Mesenchymal stem cell (in vitro differentiated cells and primary cell): ENCODE measurements around the gene BARX1.

Experiments used
- DNase-seq: peaks from one replicate; pipeline ENCODE4 v3.0.0-alpha.2; 2013
- H2AFZ ChIP-seq: one replicate; pipeline ENCODE4 v1.6.1; 2013; ENCODE audit warnings: low read depth, mild to moderate bottlenecking, control low read depth, inconsistent platforms, low read length, moderate library complexity
- H2AK5ac ChIP-seq: 2 replicates; pipeline ENCODE4 v1.6.1; 2013; ENCODE audit warnings: low read length, moderate library complexity, mild to moderate bottlenecking, inconsistent platforms; ENCODE audit not compliant: severe bottlenecking
- H2BK120ac ChIP-seq: one replicate; pipeline ENCODE4 v1.6.1; 2013; ENCODE audit warnings: low read depth, mild to moderate bottlenecking, inconsistent platforms, low read length, moderate library complexity
- H2BK12ac ChIP-seq, 2 experiments: one replicate each; pipeline ENCODE4 v1.6.1; 2013; ENCODE audit warnings: inconsistent platforms in 2 of 2, low read length in 2 of 2, mild to moderate bottlenecking in 2 of 2, moderate library complexity in 2 of 2, control low read depth in 1 of 2
- H2BK15ac ChIP-seq: one replicate; pipeline ENCODE4 v1.6.1; 2013; ENCODE audit warnings: mild to moderate bottlenecking, low read depth, inconsistent platforms; ENCODE audit not compliant: poor library complexity, severe bottlenecking
- H2BK5ac ChIP-seq: 2 replicates; pipeline ENCODE4 v1.6.1; 2013; ENCODE audit warnings: low read depth, mild to moderate bottlenecking, low read length, control low read depth, inconsistent platforms; ENCODE audit not compliant: poor library complexity, severe bottlenecking
- H3K14ac ChIP-seq, 2 experiments: one replicate each; pipeline ENCODE4 v1.6.1; 2013; ENCODE audit warnings: inconsistent platforms in 2 of 2, low read length in 2 of 2, control low read depth in 1 of 2, mild to moderate bottlenecking in 1 of 2, moderate library complexity in 1 of 2
- H3K18ac ChIP-seq, 2 experiments: one replicate each; pipeline ENCODE4 v1.6.1; 2013; ENCODE audit warnings: inconsistent platforms in 2 of 2, low read length in 2 of 2, control low read depth in 1 of 2, low read depth in 1 of 2, mild to moderate bottlenecking in 1 of 2
- H3K23ac ChIP-seq, 2 experiments: one replicate each; pipeline ENCODE4 v1.6.1; 2013; ENCODE audit warnings: inconsistent platforms in 2 of 2, low read length in 2 of 2, mild to moderate bottlenecking in 2 of 2, moderate library complexity in 2 of 2, control low read depth in 1 of 2
- H3K27ac ChIP-seq: 2 replicates; pipeline ENCODE4 v1.5.1; 2013; ENCODE audit warnings: mild to moderate bottlenecking, moderate library complexity, low read length, control low read depth, inconsistent platforms; ENCODE audit not compliant: poor library complexity, severe bottlenecking
- H3K27me3 ChIP-seq, 2 experiments: 2 replicates each; pipeline versions ENCODE4 v1.6.1 to v1.7.0; 2013; ENCODE audit warnings: low read length in 2 of 2, mild to moderate bottlenecking in 2 of 2, moderate library complexity in 2 of 2, control low read depth in 1 of 2, inconsistent platforms in 1 of 2; ENCODE audit not compliant: control insufficient read depth in 1 of 2, insufficient read depth in 1 of 2
- H3K36me3 ChIP-seq, 2 experiments: 2 replicates each; pipeline versions ENCODE4 v1.6.1 to v1.7.0; 2013; ENCODE audit warnings: low read length in 2 of 2, control low read depth in 1 of 2, inconsistent platforms in 1 of 2, low read depth in 1 of 2, mild to moderate bottlenecking in 1 of 2; ENCODE audit not compliant: insufficient read depth in 2 of 2, control insufficient read depth in 1 of 2
- H3K4ac ChIP-seq, 2 experiments: one replicate each; pipeline ENCODE4 v1.6.1; 2013; ENCODE audit warnings: inconsistent platforms in 2 of 2, low read length in 2 of 2, mild to moderate bottlenecking in 2 of 2, moderate library complexity in 2 of 2, control low read depth in 1 of 2, low read depth in 1 of 2
- H3K4me1 ChIP-seq: 2 replicates; pipeline ENCODE4 v1.6.1; 2013; ENCODE audit warnings: low read depth, low read length, control low read depth; ENCODE audit not compliant: control insufficient read depth, insufficient read depth
- H3K4me2 ChIP-seq: 2 replicates; pipeline ENCODE4 v1.6.1; 2013; ENCODE audit warnings: low read length, mild to moderate bottlenecking, inconsistent platforms; ENCODE audit not compliant: poor library complexity, severe bottlenecking
- H3K4me3 ChIP-seq, 2 experiments: 2 replicates each; pipeline versions ENCODE4 v1.5.1 to v1.7.0; 2013; ENCODE audit warnings: low read length in 2 of 2, mild to moderate bottlenecking in 2 of 2, control low read depth in 1 of 2, low read depth in 1 of 2; ENCODE audit not compliant: insufficient read depth in 1 of 2
- H3K79me1 ChIP-seq: replicated peaks from 2 replicates; pipeline ENCODE4 v1.6.1; 2013; ENCODE audit warnings: mild to moderate bottlenecking, control low read depth, low read length, inconsistent platforms; ENCODE audit not compliant: poor library complexity, severe bottlenecking
- H3K9ac ChIP-seq: 2 replicates; pipeline ENCODE4 v1.7.0; 2013; ENCODE audit warnings: mild to moderate bottlenecking, low read length, moderate library complexity
- H3K9me3 ChIP-seq: 2 replicates; pipeline ENCODE4 v1.7.0; 2013; ENCODE audit warnings: mild to moderate bottlenecking, low read length; ENCODE audit not compliant: control insufficient read depth
- H4K8ac ChIP-seq: one replicate; pipeline ENCODE4 v1.6.1; 2013; ENCODE audit warnings: inconsistent platforms, mild to moderate bottlenecking, low read length, moderate library complexity
- H4K91ac ChIP-seq: one replicate; pipeline ENCODE4 v1.6.1; 2013; ENCODE audit warnings: mild to moderate bottlenecking, low read length, inconsistent platforms
- WGBS: methylation state at CpG from one replicate; pipeline ENCODE4 v1.1.7; 2013; ENCODE audit warnings: mixed read lengths; 5-methylcytosine and 5-hydroxymethylcytosine counted together

BARX1 gene

GRCh38 chr9:93920131-93920800 is 34.9 kb downstream of the BARX1 start:
- WGBS, result 71% methylated on average over 21 of the region's 21 CpGs
- Histone ChIP-seq H3K4me2 (no peak overlapping the region), H3K4me3 (no peak overlapping the region), H2BK5ac (no peak overlapping the region), H3K23ac (no peak overlapping the region), H3K18ac (no peak overlapping the region), H4K91ac (no peak overlapping the region), H4K8ac (no peak overlapping the region), H3K9me3 (no peaks in the 10 kb centered on the region), H2AFZ (no peak overlapping the region), H2BK12ac (no peak overlapping the region), H3K4ac (no peak overlapping the region), H2AK5ac (no peak overlapping the region), H3K79me1 (no peaks in the 10 kb centered on the region), H3K9ac (no peak overlapping the region), H3K36me3 (no peaks in the 10 kb centered on the region), H2BK120ac (no peak overlapping the region), H3K27ac (no peak overlapping the region), H3K14ac (no peak overlapping the region), H2BK15ac (no peak overlapping the region), H3K4me1 (no peaks in the 10 kb centered on the region), H3K27me3 (peaks cover 6 to 8% of the 10 kb centered on the region in 2 experiments)
- no peak for DNase-seq

GRCh38 chr9:93918061-93918460 is 37.1 kb downstream of the BARX1 start:
- Histone ChIP-seq H2BK120ac (no peak overlapping the region), H4K8ac (no peak overlapping the region), H3K9me3 (no peaks in the 10 kb centered on the region), H3K27ac (no peak overlapping the region), H3K36me3 (no peaks in the 10 kb centered on the region), H4K91ac (no peak overlapping the region), H3K9ac (no peak overlapping the region), H3K4me1 (no peaks in the 10 kb centered on the region), H3K14ac (no peak overlapping the region), H2AK5ac (no peak overlapping the region), H3K4ac (no peak overlapping the region), H2BK15ac (no peak overlapping the region), H2BK12ac (no peak overlapping the region), H3K27me3 (peaks cover 11 to 17% of the 10 kb centered on the region in 2 experiments), H2BK5ac (no peak overlapping the region), H3K23ac (no peak overlapping the region), H3K79me1 (no peaks in the 10 kb centered on the region), H2AFZ (no peak overlapping the region), H3K18ac (no peak overlapping the region), H3K4me3 (no peak overlapping the region), H3K4me2 (no peak overlapping the region)
- WGBS, result 58% methylated on average over 8 of the region's 8 CpGs
- DNase-seq, result no peak

GRCh38 chr9:93917121-93917853 is 37.9 kb downstream of the BARX1 start:
- no peak overlapping the region for H3K4ac ChIP-seq
- no peaks in the 10 kb centered on the region for H3K4me1 ChIP-seq
- H2BK120ac ChIP-seq, result no peak overlapping the region
- H2AFZ ChIP-seq, result no peak overlapping the region
- H3K9me3 ChIP-seq, result no peaks in the 10 kb centered on the region
- H2BK12ac ChIP-seq, result no peak overlapping the region
- no peak overlapping the region for H3K4me2 ChIP-seq
- H4K8ac ChIP-seq, result no peak overlapping the region
- no peak overlapping the region for H3K27ac ChIP-seq
- H3K27me3 ChIP-seq, result peaks cover 8 to 21% of the 10 kb centered on the region in 2 experiments
- 85% methylated on average over 10 of the region's 10 CpGs for WGBS
- H3K23ac ChIP-seq, result no peak overlapping the region
- no peaks in the 10 kb centered on the region for H3K79me1 ChIP-seq
- no peak for DNase-seq
- no peak overlapping the region for H2AK5ac ChIP-seq
- H2BK5ac ChIP-seq, result no peak overlapping the region
- no peak overlapping the region for H2BK15ac ChIP-seq
- H3K36me3 ChIP-seq, result no peaks in the 10 kb centered on the region
- no peak overlapping the region for H3K18ac ChIP-seq
- no peak overlapping the region for H3K4me3 ChIP-seq
- no peak overlapping the region for H4K91ac ChIP-seq
- no peak overlapping the region for H3K14ac ChIP-seq
- H3K9ac ChIP-seq, result no peak overlapping the region

- H4K8ac ChIP-seq, result no peak overlapping the region
- H3K9me3 ChIP-seq, result no peaks in the 10 kb centered on the region
- no peak overlapping the region for H2AFZ ChIP-seq
- no peak overlapping the region for H3K14ac ChIP-seq
- WGBS, result 56% methylated on average over 5 of the region's 5 CpGs
- no peaks in the 10 kb centered on the region for H3K79me1 ChIP-seq
- no peak overlapping the region for H3K4me3 ChIP-seq
- no peak overlapping the region for H2BK5ac ChIP-seq
- no peak overlapping the region for H3K18ac ChIP-seq
- no peak overlapping the region for H3K4ac ChIP-seq
- H3K4me2 ChIP-seq, result no peak overlapping the region
- no peaks in the 10 kb centered on the region for H3K4me1 ChIP-seq
- no peak for DNase-seq
- no peak overlapping the region for H2AK5ac ChIP-seq
- H2BK12ac ChIP-seq, result no peak overlapping the region
- no peak overlapping the region for H2BK15ac ChIP-seq
- H3K27me3 ChIP-seq, result peaks cover 5 to 26% of the 10 kb centered on the region in 2 experiments
- no peak overlapping the region for H3K23ac ChIP-seq
- no peak overlapping the region for H3K9ac ChIP-seq
- H2BK120ac ChIP-seq, result no peak overlapping the region
- H4K91ac ChIP-seq, result no peak overlapping the region
- H3K27ac ChIP-seq, result no peak overlapping the region
- H3K36me3 ChIP-seq, result no peaks in the 10 kb centered on the region
Observed at GRCh38 chr9:93916358-93916757, 38.8 kb downstream of the BARX1 start.
